HepG2 (cell line): ENCODE data around the gene CALD1. TPM values are rescaled to one million over a fixed set of nuclear protein-coding genes. Genes with fewer than 3 reads are reported as not detected.

Source experiments
- AGO1 ChIP-seq: fragments of 200-400 bp; formaldehyde crosslinking; IDR thresholded peaks from 2 replicates; pipeline ENCODE4 v1.6.1; 2017; ENCODE audit warnings: mild to moderate bottlenecking, low read depth, low read length, moderate library complexity; ENCODE audit not compliant: poor library complexity, severe bottlenecking
- ATM ChIP-seq: fragments of 450-650 bp; IDR thresholded peaks from 2 replicates; pipeline ENCODE4 v1.7.1; 2017; ENCODE audit warnings: mild to moderate bottlenecking, borderline replicate concordance
- BRD4 ChIP-seq: sonication (generic); formaldehyde crosslinking; IDR thresholded peaks from 2 replicates; pipeline ENCODE4 v1.4.0; 2020; ENCODE audit warnings: missing genetic modification reagents
- E2F2 ChIP-seq: sonication (generic); formaldehyde crosslinking; IDR thresholded peaks from 2 replicates; pipeline ENCODE4 v1.4.0; 2020; ENCODE audit warnings: missing genetic modification reagents, borderline replicate concordance
- FOXA3 ChIP-seq: IDR thresholded peaks from 2 replicates; pipeline ENCODE4 v1.6.1; 2016; ENCODE audit warnings: missing genetic modification reagents, missing compliant biosample characterization
- KDM4B ChIP-seq: sonication (generic); formaldehyde crosslinking; IDR thresholded peaks from 2 replicates; pipeline ENCODE4 v1.4.0; 2020; ENCODE audit warnings: missing genetic modification reagents
- NCOR1 ChIP-seq: fragments of 200-600 bp; sonication (generic); IDR thresholded peaks from 2 replicates; pipeline ENCODE4 v1.7.0; 2017; ENCODE audit warnings: antibody characterized with exemption, low read length, borderline replicate concordance
- NR0B2 ChIP-seq: sonication (generic); formaldehyde crosslinking; IDR thresholded peaks from 2 replicates; pipeline ENCODE4 v1.4.0; 2020; ENCODE audit warnings: mild to moderate bottlenecking, missing genetic modification reagents
- PHB2 ChIP-seq: fragments of 450-650 bp; IDR thresholded peaks from 2 replicates; pipeline ENCODE4 v1.6.1; 2018; ENCODE audit not compliant: partially characterized antibody
- POLR2G ChIP-seq: fragments of 200-400 bp; formaldehyde crosslinking; IDR thresholded peaks from 2 replicates; pipeline ENCODE4 v1.6.1; 2018; ENCODE audit warnings: mild to moderate bottlenecking, low read depth, low read length, moderate library complexity
- RBM22 ChIP-seq: fragments of 200-400 bp; formaldehyde crosslinking; optimal IDR thresholded peaks from 2 replicates; pipeline ENCODE3; 2017; ENCODE audit warnings: mild to moderate bottlenecking, low read length, moderate library complexity
- REXO4 ChIP-seq: sonication (generic); formaldehyde crosslinking; IDR thresholded peaks from 2 replicates; pipeline ENCODE4 v1.8.0; 2022; ENCODE audit warnings: missing genetic modification reagents, mild to moderate bottlenecking, borderline replicate concordance
- SETDB1 ChIP-seq: sonication (generic); formaldehyde crosslinking; IDR thresholded peaks from 2 replicates; pipeline ENCODE4 v1.5.1; 2020; ENCODE audit warnings: missing genetic modification reagents, mild to moderate bottlenecking, borderline replicate concordance
- SRSF1 ChIP-seq: fragments of 200-400 bp; formaldehyde crosslinking; optimal IDR thresholded peaks from 2 replicates; pipeline ENCODE3; 2017; ENCODE audit warnings: mild to moderate bottlenecking, low read depth, low read length, moderate library complexity
- TFDP2 ChIP-seq: sonication (generic); formaldehyde crosslinking; IDR thresholded peaks from 2 replicates; pipeline ENCODE4 v1.4.0; 2020; ENCODE audit warnings: missing genetic modification reagents
- ZC3H4 ChIP-seq: sonication (generic); formaldehyde crosslinking; IDR thresholded peaks from 2 replicates; pipeline ENCODE4 v1.4.0; 2020; ENCODE audit warnings: missing genetic modification reagents, borderline replicate concordance
- ZFP82 ChIP-seq: sonication (generic); formaldehyde crosslinking; IDR thresholded peaks from 2 replicates; pipeline ENCODE4 v1.5.1; 2020; ENCODE audit warnings: mild to moderate bottlenecking, missing genetic modification reagents, borderline replicate concordance
- ZNF101 ChIP-seq: sonication (generic); formaldehyde crosslinking; IDR thresholded peaks from 2 replicates; pipeline ENCODE4 v1.4.0; 2020; ENCODE audit warnings: mild to moderate bottlenecking, low read depth, missing genetic modification reagents, borderline replicate concordance
- ZNF124 ChIP-seq: sonication (generic); formaldehyde crosslinking; IDR thresholded peaks from 2 replicates; pipeline ENCODE4 v1.4.0; 2020; ENCODE audit warnings: missing genetic modification reagents
- ZNF326 ChIP-seq: sonication (generic); formaldehyde crosslinking; IDR thresholded peaks from 2 replicates; pipeline ENCODE4 v1.4.0; 2020; ENCODE audit warnings: missing genetic modification reagents, borderline replicate concordance
- ZNF501 ChIP-seq: sonication (generic); formaldehyde crosslinking; IDR thresholded peaks from 2 replicates; pipeline ENCODE4 v1.5.1; 2020; ENCODE audit warnings: mild to moderate bottlenecking, moderate library complexity, missing genetic modification reagents
- ZNF609 ChIP-seq: sonication (generic); formaldehyde crosslinking; IDR thresholded peaks from 2 replicates; pipeline ENCODE4 v1.4.0; 2020; ENCODE audit warnings: mild to moderate bottlenecking, missing genetic modification reagents, borderline replicate concordance
- ZNF878 ChIP-seq: sonication (generic); formaldehyde crosslinking; IDR thresholded peaks from 2 replicates; pipeline ENCODE4 v1.8.1; 2023; ENCODE audit warnings: mild to moderate bottlenecking, missing genetic modification reagents, moderate library complexity
- ZSCAN20 ChIP-seq: sonication (generic); formaldehyde crosslinking; IDR thresholded peaks from 2 replicates; pipeline ENCODE4 v1.4.0; 2020; ENCODE audit warnings: missing genetic modification reagents, mild to moderate bottlenecking, borderline replicate concordance
- polyA plus RNA-seq, 8 experiments: library from polyadenylated mRNA; depleted of rRNA in 3 of 8; stranded (reverse) in 7 of 8; unstranded in 1 of 8; fragments of >200 nt; fragmentation: Illumina TruSeq in 4 of 8; extraction: Trizol in 4 of 8; gene quantifications; 2 replicates each; pipeline versions ENCODE4 v1.2.1 to v1.2.3, GENCODE V29; 2011 to 2016; ENCODE audit warnings: low read depth in 4 of 8, missing spikeins in 1 of 8, mixed read lengths in 1 of 8; ENCODE audit not compliant: insufficient read depth in 1 of 8
- total RNA-seq, 5 experiments: library from RNA; depleted of rRNA; stranded (reverse); fragments of >200 nt; fragmentation: Illumina TruSeq; extraction: Trizol; gene quantifications; 2 replicates each; pipeline ENCODE4 v1.2.3, GENCODE V29; 2016; ENCODE audit warnings: low read depth in 1 of 5

CALD1 gene
- total and polyA plus RNA-seq, 2 of the 13 experiments (the other 11 are each of a cell fraction or from before 2014, with no cell fraction given): 53.0 to 112 TPM

GRCh38 chr7:134891262-134891695 is 111.8 kb downstream of the CALD1 start (continued):
- no peak for TF ChIP-seq E2F2 (CRISPR knock-in tag)
- no peak for TF ChIP-seq ZNF326
- no peak for TF ChIP-seq AGO1
- no peak for TF ChIP-seq REXO4 (CRISPR knock-in tag)
- peak; percentile 78; the same call in 1 of the 2 replicates for TF ChIP-seq ZNF124 (CRISPR knock-in tag)
- peak; percentile 67; the same call in 1 of the 2 replicates for TF ChIP-seq ZNF609
- TF ChIP-seq SRSF1: no peak
- peak; percentile 55; the same call in 1 of the 2 replicates for TF ChIP-seq KDM4B (CRISPR knock-in tag)
- TF ChIP-seq SETDB1 (CRISPR knock-in tag): no peak
- TF ChIP-seq ZNF878 (CRISPR knock-in tag): peak; percentile 76; the same call in 1 of the 2 replicates
- TF ChIP-seq ZNF101 (CRISPR knock-in tag): no peak
- TF ChIP-seq POLR2G: peak; percentile 70
- no peak for TF ChIP-seq RBM22
- no peak for TF ChIP-seq PHB2
- no peak for TF ChIP-seq ZSCAN20
- TF ChIP-seq ZC3H4 (CRISPR knock-in tag): no peak
- TF ChIP-seq BRD4 (CRISPR knock-in tag): no peak
- no peak for TF ChIP-seq NCOR1
- TF ChIP-seq FOXA3: peak; percentile 64
- peak; percentile 69; the same call in 1 of the 2 replicates for TF ChIP-seq ZNF501
- TF ChIP-seq ZFP82 (CRISPR knock-in tag): no peak
- no peak for TF ChIP-seq ATM
- TF ChIP-seq TFDP2 (CRISPR knock-in tag): peak; percentile 64; the same call in 1 of the 2 replicates
- no peak for TF ChIP-seq NR0B2
